ENCODE data around the gene KHNYN. TPM values are rescaled to one million over a fixed set of nuclear protein-coding genes. Genes with fewer than 3 reads are reported as not detected.

Gene KHNYN
- total and polyA plus RNA-seq, 2 experiments from 2014 or later: 2.7 to 28.1 TPM

- TF ChIP-seq ZNF462 (CRISPR knock-in tag; IDR thresholded peaks at IDR 0.05): no peak
- TF ChIP-seq ETS1 (IDR thresholded peaks at IDR 0.05): no peak
- no peak for TF ChIP-seq POLR2AphosphoS5 (IDR thresholded peaks at IDR 0.05; ENCODE audit: low read depth)
These were observed 40.4 kb upstream of the KHNYN start (continued) for GRCh38 chr14:24389226-24389848.

GRCh38 chr14:24390701-24391468 is 38.9 kb upstream of the KHNYN start:
- DNase-seq (ENCODE audit: low spot score) (no peak), ATAC-seq (no peak)
- Histone ChIP-seq H2AFZ (peak overlapping the region; percentile 83), H3K4me2 (no peak overlapping the region), H3K9me2 (ENCODE audit: insufficient read depth) (no peaks in the 10 kb centered on the region), H3K27me3 (ENCODE audit: insufficient read depth) (no peaks in the 10 kb centered on the region), H4K20me1 (replicated peaks; ENCODE audit: insufficient read depth) (no peaks in the 10 kb centered on the region; the same call in 1 of the 2 replicates), H3K4me1 (ENCODE audit: insufficient read depth) (peaks cover 16% of the 10 kb centered on the region; the same call in 1 of the 2 replicates), H3K79me2 (replicated peaks; ENCODE audit: insufficient read depth) (no peaks in the 10 kb centered on the region), H3K27ac (ENCODE audit: low read depth) (no peak overlapping the region), H3K4me3 (no peak overlapping the region), H3K36me3 (ENCODE audit: insufficient read depth) (no peaks in the 10 kb centered on the region), H3F3A (replicated peaks; ENCODE audit: low read depth) (0 out of 2 replicates have a peak, but pooled peaks cover 4% of the 10 kb centered on the region)
- Mint-ChIP-seq H3K9me3 (no peaks in the 10 kb centered on the region), H3K27me3 (ENCODE audit: insufficient read depth, low read depth, poor library complexity) (peaks cover 2% of the 10 kb centered on the region), H3K4me3 (no peak overlapping the region), H3K36me3 (ENCODE audit: low read depth) (no peaks in the 10 kb centered on the region), H3K4me1 (peaks cover 23% of the 10 kb centered on the region), H3K27ac (no peak overlapping the region)
- TF ChIP-seq JUNB (IDR thresholded peaks at IDR 0.05; ENCODE audit: unreplicated experiment): no peak
- TF ChIP-seq EZH2phosphoT487 (IDR thresholded peaks at IDR 0.05; ENCODE audit: unreplicated experiment): no peak
- TF ChIP-seq REST (IDR thresholded peaks at IDR 0.05; ENCODE audit: unreplicated experiment): no peak
- TF ChIP-seq NANOG (IDR thresholded peaks at IDR 0.05; ENCODE audit: borderline replicate concordance): no peak
- no peak for TF ChIP-seq POLR2AphosphoS5 (IDR thresholded peaks at IDR 0.05; ENCODE audit: low read depth)
